ENCODE data around the gene AK3.
"Not testable (repeated sequence)": the region's sequence is repeated elsewhere in the genome, so short reads cannot be mapped to it uniquely, and the experiment has no call there.

Gene AK3

GRCh38 chr9:4740638-4741364, at the start of gene AK3:
TSS of gene AK3 (minus strand) at chr9:4741202. CDS start at chr9:4741087, 115 bp downstream.
- peak; percentile 54 for DNase-seq

- no peak for DNase-seq
Measured at GRCh38 chr9:4788703-4789102, 47.7 kb upstream of the AK3 start.

- no peak for DNase-seq
Measured at GRCh38 chr9:4787876-4788275, 46.9 kb upstream of the AK3 start.

GRCh38 chr9:4786599-4786998, 45.6 kb upstream of the AK3 start:
- no peak for DNase-seq

GRCh38 chr9:4784403-4784802, 43.4 kb upstream of the AK3 start:
- DNase-seq, result no peak

- not testable (repeated sequence) for DNase-seq
Measured at GRCh38 chr9:4783191-4783590, 42.2 kb upstream of the AK3 start.

- DNase-seq, result no peak
Measured at GRCh38 chr9:4781408-4781807, 40.4 kb upstream of the AK3 start.

- DNase-seq, result no peak
Measured at GRCh38 chr9:4780651-4781050, 39.6 kb upstream of the AK3 start.

GRCh38 chr9:4774958-4775357, 34.0 kb upstream of the AK3 start:
- DNase-seq, result not testable (repeated sequence)

- DNase-seq, result no peak
Measured at GRCh38 chr9:4774209-4774608, 33.2 kb upstream of the AK3 start.

- DNase-seq, result no peak
Measured at GRCh38 chr9:4771788-4772187, 30.8 kb upstream of the AK3 start.

- peak; percentile 28 for DNase-seq
Measured at GRCh38 chr9:4769321-4770080, 28.5 kb upstream of the AK3 start.

- DNase-seq, result no peak
Measured at GRCh38 chr9:4768681-4769080, 27.7 kb upstream of the AK3 start.

- DNase-seq, result no peak
Measured at GRCh38 chr9:4764033-4764432, 23.0 kb upstream of the AK3 start.

GRCh38 chr9:4762886-4763541, 22.0 kb upstream of the AK3 start:
- DNase-seq, result no peak

- DNase-seq, result peak; percentile 55
Measured at GRCh38 chr9:4762108-4762885, 21.3 kb upstream of the AK3 start.

GRCh38 chr9:4760122-4760521, 19.1 kb upstream of the AK3 start:
- DNase-seq, result no peak

- DNase-seq, result no peak
Measured at GRCh38 chr9:4756420-4756819, 15.4 kb upstream of the AK3 start.

- DNase-seq, result no peak
Measured at GRCh38 chr9:4755026-4755609, 14.1 kb upstream of the AK3 start.

GRCh38 chr9:4754530-4754929, 13.5 kb upstream of the AK3 start:
- DNase-seq, result not testable (repeated sequence)

- peak; percentile 62 for DNase-seq
Measured at GRCh38 chr9:4750023-4750673, 9.1 kb upstream of the AK3 start.

GRCh38 chr9:4748612-4749011, 7.6 kb upstream of the AK3 start:
- DNase-seq, result no peak

Data from kidney glomerular epithelial cell (primary cell).